Measurements from ENCODE around the gene BRPF3.

GRCh38 chr6:36178544-36178943 is 18.0 kb upstream of the BRPF3 start:
- no peak for TF ChIP-seq CTCF (IDR thresholded peaks at IDR 0.05)
- TF ChIP-seq POLR2A (IDR thresholded peaks at IDR 0.05) = no peak
